D721Med (cell line): ENCODE results near the gene RNF133.

ENCODE experiments used
- DNase-seq: peaks from one replicate; pipeline ENCODE4 v3.0.0; 2011; ENCODE audit warnings: low spot score; ENCODE audit not compliant: insufficient read length
- FAIRE-seq: peaks from 2 replicates; lab custom pipeline; 2011; peaks lifted over from hg19 to GRCh38; lab: Jason Lieb, UNC
- CTCF ChIP-seq: IDR thresholded peaks from 2 replicates; pipeline ENCODE4 v1.5.1; 2012; ENCODE audit warnings: mild to moderate bottlenecking, control low read depth; ENCODE audit not compliant: insufficient read depth; ENCODE audit errors: missing control alignments

The RNF133 gene

GRCh38 chr7:122699017-122699416 is at the start of gene RNF133:
RNF133 (minus strand) TSS chr7:122699117; CDS start chr7:122698918, 199 bp downstream.
- DNase-seq (no peak), FAIRE-seq (no peak)
- no peak for TF ChIP-seq CTCF

- no peak for TF ChIP-seq CTCF
These were observed 49.3 kb upstream of the RNF133 start for GRCh38 chr7:122748195-122748594.

GRCh38 chr7:122746948-122747347 is 48.0 kb upstream of the RNF133 start:
- DNase-seq (no peak), FAIRE-seq (no peak)
- TF ChIP-seq CTCF: no peak

More at GRCh38 chr7:122748195-122748594, 49.3 kb upstream of the RNF133 start:
- FAIRE-seq (no peak), DNase-seq (no peak)

- no peak for TF ChIP-seq CTCF
- no peak for DNase-seq
- FAIRE-seq: no peak
These were observed 44.3 kb upstream of the RNF133 start for GRCh38 chr7:122743211-122743610.

- no peak for FAIRE-seq
- TF ChIP-seq CTCF: no peak
These were observed 40.0 kb upstream of the RNF133 start for GRCh38 chr7:122738947-122739346.

GRCh38 chr7:122736183-122736582 is 37.3 kb upstream of the RNF133 start:
- TF ChIP-seq CTCF: no peak
- DNase-seq (no peak), FAIRE-seq (no peak)

More at GRCh38 chr7:122738947-122739346, 40.0 kb upstream of the RNF133 start:
- DNase-seq: no peak

GRCh38 chr7:122727759-122728158 is 28.8 kb upstream of the RNF133 start:
- TF ChIP-seq CTCF: no peak
- DNase-seq: no peak
- FAIRE-seq: no peak
